H1 (cell line): ENCODE data around the gene FOXI1. TPM values are rescaled to one million over a fixed set of nuclear protein-coding genes. Genes with fewer than 3 reads are reported as not detected.

Experiments used
- EP300 ChIP-seq, 2 experiments: IDR thresholded peaks; 1 replicate in 1 of 2; 2 replicates in 1 of 2; pipeline ENCODE4 v1.6.1; 2011 to 2012; ENCODE audit warnings: low read depth in 2 of 2, low read length in 2 of 2, mild to moderate bottlenecking in 2 of 2, borderline replicate concordance in 1 of 2, inconsistent platforms in 1 of 2, moderate library complexity in 1 of 2
- polyA plus RNA-seq, 7 experiments: library from polyadenylated mRNA; depleted of rRNA in 3 of 7; stranded (reverse) in 5 of 7; unstranded in 2 of 7; fragments of >200 nt in 5 of 7; fragments of 200-250 nt in 2 of 7; gene quantifications; 1 replicate in 5 of 7; 2 replicates in 1 of 7; 4 replicates in 1 of 7; pipeline versions ENCODE4 v1.2.1 to v1.2.3, GENCODE V29; 2011 to 2013; ENCODE audit warnings: missing spikeins in 2 of 7, mixed read lengths in 2 of 7
- total RNA-seq: library from RNA; stranded (reverse); fragmentation: NEBNext Ultra II Directional; extraction: Animal tissue kit (Norgen Biotek cat#: 25700); gene quantifications from 2 replicates; pipeline ENCODE4 v1.2.1, GENCODE V29; 2021
- TF ChIP-seq, protein P1 (sequence below): IDR thresholded peaks from 2 replicates; pipeline ENCODE4 v1.6.1; 2012; ENCODE audit warnings: low read length, inconsistent platforms

The FOXI1 gene
- total and polyA plus RNA-seq, 2 of the 8 experiments (the other 6 are each of a cell fraction or from before 2014, with no cell fraction given): not detected

GRCh38 chr5:170115925-170116324, 10.2 kb downstream of the FOXI1 start (continued):
- TF ChIP-seq, protein P1, sequence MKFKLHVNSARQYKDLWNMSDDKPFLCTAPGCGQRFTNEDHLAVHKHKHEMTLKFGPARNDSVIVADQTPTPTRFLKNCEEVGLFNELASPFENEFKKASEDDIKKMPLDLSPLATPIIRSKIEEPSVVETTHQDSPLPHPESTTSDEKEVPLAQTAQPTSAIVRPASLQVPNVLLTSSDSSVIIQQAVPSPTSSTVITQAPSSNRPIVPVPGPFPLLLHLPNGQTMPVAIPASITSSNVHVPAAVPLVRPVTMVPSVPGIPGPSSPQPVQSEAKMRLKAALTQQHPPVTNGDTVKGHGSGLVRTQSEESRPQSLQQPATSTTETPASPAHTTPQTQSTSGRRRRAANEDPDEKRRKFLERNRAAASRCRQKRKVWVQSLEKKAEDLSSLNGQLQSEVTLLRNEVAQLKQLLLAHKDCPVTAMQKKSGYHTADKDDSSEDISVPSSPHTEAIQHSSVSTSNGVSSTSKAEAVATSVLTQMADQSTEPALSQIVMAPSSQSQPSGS: no peak
- TF ChIP-seq EP300 (IDR thresholded peaks at IDR 0.05; ENCODE audit: borderline replicate concordance in 1 of 2, low read depth in 2 of 2, low read length in 2 of 2): no peak
